Measurements from ENCODE around the gene NTNG2. TPM values are rescaled to one million over a fixed set of nuclear protein-coding genes. Genes with fewer than 3 reads are reported as not detected.
"Not testable (repeated sequence)": the region's sequence is repeated elsewhere in the genome, so short reads cannot be mapped to it uniquely, and the experiment has no call there.

The NTNG2 gene
- total RNA-seq, 4 donors from 2014 or later: 1.5 to 6.6 (median 4.3) TPM

DNA sequence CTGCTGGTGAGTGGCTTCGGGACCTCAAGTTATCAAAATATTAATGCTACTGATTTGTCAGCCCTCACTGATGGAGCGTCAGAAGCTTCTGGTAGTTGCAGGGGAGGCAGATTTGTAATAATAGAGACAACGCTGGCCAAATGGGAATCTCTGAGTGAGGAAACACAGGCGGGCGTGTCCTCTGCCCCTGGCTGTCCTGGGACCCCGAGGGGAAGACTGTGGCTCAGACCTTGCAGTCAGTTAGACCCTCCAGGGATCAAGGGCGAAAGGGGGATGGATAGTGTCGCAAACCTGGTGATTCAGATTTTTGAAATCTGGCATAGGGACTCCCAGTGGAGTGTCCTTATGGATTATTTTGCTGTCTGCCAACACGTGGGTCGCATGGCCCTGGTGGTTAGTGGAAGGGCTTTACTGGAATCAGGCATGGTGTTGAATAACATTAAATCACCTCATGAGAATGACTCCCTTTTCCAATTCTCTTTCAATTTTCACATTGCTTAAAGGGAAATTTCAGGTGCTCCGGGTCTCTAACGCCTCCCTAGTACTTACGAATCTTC, 35.1 kb upstream of the NTNG2 start:
- intact Hi-C loops (cut with DNase I): no loop called here
- no peaks in the 10 kb centered on the region for H3K36me3 ChIP-seq
- no peak for DNase-seq (ENCODE audit: extremely low spot score)
- TF ChIP-seq EP300 (IDR thresholded peaks at IDR 0.05): no peak
- H3K27me3 ChIP-seq: peaks cover 0 to 82% (median 6%) of the 10 kb centered on the region in 4 donors
- no peak overlapping the region for H3K27ac ChIP-seq (replicated peaks in 1 of 4)
- no peaks in the 10 kb centered on the region for H3K9me3 ChIP-seq
- 81% methylated on average over 13 of the region's 13 CpGs for WGBS
- no peak overlapping the region for H3K4me3 ChIP-seq
- peaks cover 0 to 5% (median 0%) of the 10 kb centered on the region in 4 donors for H3K4me1 ChIP-seq

GRCh38 chr9:132127888-132128534, 33.8 kb upstream of the NTNG2 start:
- H3K27ac ChIP-seq (replicated peaks in 1 of 4): no peak overlapping the region
- no peaks in the 10 kb centered on the region for H3K36me3 ChIP-seq
- intact Hi-C loops (cut with DNase I): no loop called here
- WGBS: 66% methylated on average over 15 of the region's 15 CpGs
- DNase-seq (ENCODE audit: extremely low spot score): no peak
- no peak overlapping the region for H3K4me3 ChIP-seq
- peaks cover 0 to 91% (median 6%) of the 10 kb centered on the region in 4 donors for H3K27me3 ChIP-seq
- H3K9me3 ChIP-seq: no peaks in the 10 kb centered on the region
- TF ChIP-seq POLR2A (IDR thresholded peaks at IDR 0.05; ENCODE audit: low read depth): no peak
- no peak for TF ChIP-seq POLR2AphosphoS5 (IDR thresholded peaks at IDR 0.05)
- TF ChIP-seq EP300 (IDR thresholded peaks at IDR 0.05): no peak
- TF ChIP-seq CTCF (IDR thresholded peaks at IDR 0.05): no peak
- peaks cover 0 to 5% (median 0%) of the 10 kb centered on the region in 4 donors for H3K4me1 ChIP-seq

- H3K27me3 ChIP-seq: peaks cover 0 to 91% (median 6%) of the 10 kb centered on the region in 4 donors
Measured at GRCh38 chr9:132129535-132129934, 32.3 kb upstream of the NTNG2 start.

DNA sequence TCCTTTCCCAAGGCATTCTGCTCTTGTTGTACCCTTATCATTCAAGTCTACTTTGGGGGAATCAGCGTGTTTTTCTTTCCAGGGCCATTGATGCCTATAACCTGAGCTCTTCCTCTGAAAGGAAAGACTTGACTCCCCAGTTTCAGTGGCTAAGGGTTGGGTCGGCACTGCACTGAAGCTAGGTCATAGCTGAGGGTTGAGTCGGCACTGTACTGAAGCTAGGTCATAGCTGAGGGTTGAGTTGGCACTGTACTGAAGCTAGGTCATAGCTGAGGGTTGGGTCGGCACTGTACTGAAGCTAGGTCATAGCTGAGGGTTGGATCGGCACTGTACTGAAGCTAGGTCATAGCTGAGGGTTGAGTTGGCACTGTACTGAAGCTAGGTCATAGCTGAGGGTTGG, 27.8 kb upstream of the NTNG2 start:
- peaks cover 0 to 89% (median 7%) of the 10 kb centered on the region in 4 donors for H3K27me3 ChIP-seq

More at GRCh38 chr9:132129535-132129934, 32.3 kb upstream of the NTNG2 start:
- peaks cover 0 to 5% (median 0%) of the 10 kb centered on the region in 4 donors for H3K4me1 ChIP-seq
- no peak overlapping the region for H3K27ac ChIP-seq (replicated peaks in 1 of 4)
- intact Hi-C loops (cut with DNase I): no loop called here
- H3K4me3 ChIP-seq: no peak overlapping the region
- no peaks in the 10 kb centered on the region for H3K36me3 ChIP-seq
- TF ChIP-seq POLR2A (IDR thresholded peaks at IDR 0.05; ENCODE audit: low read depth): no peak
- no peak for TF ChIP-seq CTCF (IDR thresholded peaks at IDR 0.05)
- TF ChIP-seq POLR2AphosphoS5 (IDR thresholded peaks at IDR 0.05): no peak
- no peak for TF ChIP-seq EP300 (IDR thresholded peaks at IDR 0.05)
- no peak for DNase-seq (ENCODE audit: extremely low spot score)
- H3K9me3 ChIP-seq: no peaks in the 10 kb centered on the region
- 88% methylated on average over 11 of the region's 12 CpGs for WGBS

DNA sequence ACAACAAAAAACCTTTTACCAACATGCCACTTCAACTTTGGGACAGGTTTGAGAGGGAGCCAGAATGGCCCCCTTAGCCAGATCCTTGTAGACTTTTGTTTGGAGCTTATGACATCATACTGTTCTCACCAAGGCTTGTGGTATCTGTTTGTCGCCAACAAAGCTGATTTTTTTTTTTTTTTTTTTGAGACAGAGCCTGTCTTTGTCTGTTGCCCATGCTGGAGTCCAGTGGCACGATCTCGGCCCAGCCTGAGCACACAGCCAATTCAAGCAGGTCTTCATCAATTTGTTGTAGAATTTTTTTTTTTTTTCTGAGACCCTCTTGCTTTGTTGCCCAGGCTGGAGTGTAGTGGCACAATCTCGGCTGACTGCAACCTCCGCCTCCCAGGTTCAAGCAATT, 26.4 kb upstream of the NTNG2 start:
- intact Hi-C loops (cut with DNase I): no loop called here
- Histone ChIP-seq H3K9me3 (no peaks in the 10 kb centered on the region), H3K27ac (replicated peaks in 1 of 4) (no peak overlapping the region), H3K4me3 (no peak overlapping the region), H3K4me1 (no peaks in the 10 kb centered on the region), H3K27me3 (peaks cover 0 to 89% (median 15%) of the 10 kb centered on the region in 4 donors), H3K36me3 (no peaks in the 10 kb centered on the region)
- DNase-seq (ENCODE audit: extremely low spot score): no peak
- WGBS: 85% methylated on average over 5 of the region's 5 CpGs
- TF ChIP-seq POLR2AphosphoS5 (IDR thresholded peaks at IDR 0.05): no peak

More for the DNA sequence above, 27.8 kb upstream of the NTNG2 start:
- H3K36me3 ChIP-seq; H3K4me1 ChIP-seq; intact Hi-C loops (cut with DNase I); H3K27ac ChIP-seq (replicated peaks in 1 of 4); H3K4me3 ChIP-seq; H3K9me3 ChIP-seq; DNase-seq (ENCODE audit: extremely low spot score): not testable (repeated sequence)
- 68% methylated on average over 5 of the region's 5 CpGs for WGBS

GRCh38 chr9:132136151-132136780, 25.6 kb upstream of the NTNG2 start:
- peaks cover 0 to 88% (median 16%) of the 10 kb centered on the region in 4 donors for H3K27me3 ChIP-seq

More at GRCh38 chr9:132136151-132136780, 25.6 kb upstream of the NTNG2 start:
- DNase-seq (ENCODE audit: extremely low spot score): no peak
- Histone ChIP-seq H3K27ac (replicated peaks in 1 of 4) (no peak overlapping the region), H3K36me3 (no peaks in the 10 kb centered on the region), H3K9me3 (no peaks in the 10 kb centered on the region), H3K4me3 (no peak overlapping the region), H3K4me1 (peaks cover 1 to 4% (median 2%) of the 10 kb centered on the region in 4 donors)
- WGBS: 65% methylated on average over 9 of the region's 16 CpGs
- TF ChIP-seq POLR2AphosphoS5 (IDR thresholded peaks at IDR 0.05): no peak
- TF ChIP-seq POLR2A (IDR thresholded peaks at IDR 0.05; ENCODE audit: low read depth): no peak
- no peak for TF ChIP-seq CTCF (IDR thresholded peaks at IDR 0.05)
- no peak for TF ChIP-seq EP300 (IDR thresholded peaks at IDR 0.05)
- intact Hi-C loops (cut with DNase I): no loop called here
